Retinal pigment epithelial cell (primary cell): ENCODE measurements around the gene MEF2C.

Experiments
- DNase-seq: peaks from one replicate; pipeline ENCODE4 v3.0.0-alpha.2; 2010; ENCODE audit warnings: low read depth
- H3K4me3 ChIP-seq: 2 replicates; pipeline ENCODE4 v1.5.1; 2011; ENCODE audit warnings: mild to moderate bottlenecking, low read length, control low read depth, moderate library complexity
- TF ChIP-seq, protein P1 (sequence below): conservative IDR thresholded peaks from 2 replicates; pipeline ENCODE4 v1.5.1; 2011; ENCODE audit warnings: low read depth, low read length, control low read depth, inconsistent platforms

The MEF2C gene

DNA sequence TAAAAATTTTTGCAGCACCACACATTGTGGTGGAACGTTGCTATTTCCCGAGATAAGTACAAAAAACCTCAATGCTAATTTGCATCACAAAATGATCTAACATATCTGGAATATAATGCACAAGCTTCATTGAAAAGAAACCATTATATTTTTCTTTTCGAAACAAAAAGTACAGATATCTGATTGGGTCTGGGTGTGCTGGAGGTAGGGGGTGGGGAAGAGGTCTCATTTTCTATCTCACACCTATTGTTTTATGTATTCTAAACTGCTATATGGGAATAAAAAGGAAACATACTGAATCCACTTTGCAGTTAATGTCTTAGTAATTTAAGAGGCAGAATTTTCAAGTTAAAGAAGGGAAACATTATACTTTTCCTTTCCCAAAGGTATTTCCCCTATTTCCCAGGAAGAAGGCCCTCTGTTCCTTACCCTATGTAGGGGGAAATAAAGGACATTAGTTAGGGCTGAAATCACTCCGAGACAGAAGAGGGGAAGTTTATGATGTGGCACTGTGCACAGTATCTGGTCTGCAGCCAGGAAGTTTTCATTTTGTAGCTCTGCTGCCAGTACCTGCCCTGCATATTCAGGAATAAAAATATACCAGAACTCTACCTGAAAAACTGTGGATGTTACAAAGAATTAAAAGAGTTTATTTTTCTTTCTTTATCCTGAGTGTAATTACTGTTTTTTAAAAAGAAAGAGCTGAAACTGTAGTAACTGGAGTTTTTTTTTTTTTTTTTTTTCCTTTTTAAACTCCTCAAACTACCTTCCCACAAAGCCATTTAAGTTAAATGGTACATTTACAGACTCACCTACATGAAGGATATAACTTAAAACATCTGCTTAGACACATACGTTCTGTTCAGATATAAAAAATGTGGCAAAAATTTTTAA is 7.4 kb downstream of the MEF2C start:
- TF ChIP-seq, protein P1, sequence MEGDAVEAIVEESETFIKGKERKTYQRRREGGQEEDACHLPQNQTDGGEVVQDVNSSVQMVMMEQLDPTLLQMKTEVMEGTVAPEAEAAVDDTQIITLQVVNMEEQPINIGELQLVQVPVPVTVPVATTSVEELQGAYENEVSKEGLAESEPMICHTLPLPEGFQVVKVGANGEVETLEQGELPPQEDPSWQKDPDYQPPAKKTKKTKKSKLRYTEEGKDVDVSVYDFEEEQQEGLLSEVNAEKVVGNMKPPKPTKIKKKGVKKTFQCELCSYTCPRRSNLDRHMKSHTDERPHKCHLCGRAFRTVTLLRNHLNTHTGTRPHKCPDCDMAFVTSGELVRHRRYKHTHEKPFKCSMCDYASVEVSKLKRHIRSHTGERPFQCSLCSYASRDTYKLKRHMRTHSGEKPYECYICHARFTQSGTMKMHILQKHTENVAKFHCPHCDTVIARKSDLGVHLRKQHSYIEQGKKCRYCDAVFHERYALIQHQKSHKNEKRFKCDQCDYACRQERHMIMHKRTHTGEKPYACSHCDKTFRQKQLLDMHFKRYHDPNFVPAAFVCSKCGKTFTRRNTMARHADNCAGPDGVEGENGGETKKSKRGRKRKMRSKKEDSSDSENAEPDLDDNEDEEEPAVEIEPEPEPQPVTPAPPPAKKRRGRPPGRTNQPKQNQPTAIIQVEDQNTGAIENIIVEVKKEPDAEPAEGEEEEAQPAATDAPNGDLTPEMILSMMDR = no peak
- H3K4me3 ChIP-seq = no peak overlapping the region
- DNase-seq = no peak

DNA sequence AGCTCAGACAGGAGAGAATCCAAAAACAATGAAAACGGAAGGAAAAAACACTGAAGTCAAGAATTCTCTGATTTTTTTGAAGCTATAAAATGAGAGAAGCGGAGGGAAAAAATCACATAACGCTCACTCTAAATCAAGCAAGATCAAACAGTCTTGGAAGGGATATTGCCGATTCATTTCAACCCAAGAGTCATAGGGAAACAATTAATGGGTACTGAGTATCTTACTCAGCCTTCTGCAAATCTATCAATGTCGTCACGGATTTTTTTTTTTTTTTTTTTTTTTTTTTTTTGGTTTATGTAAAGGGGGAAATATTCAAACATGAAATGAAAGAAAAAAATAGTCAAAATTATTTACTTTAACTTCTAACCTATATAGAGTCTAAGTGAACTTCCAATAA is 9.5 kb downstream of the MEF2C start:
- no peak overlapping the region for H3K4me3 ChIP-seq
- DNase-seq = no peak
- TF ChIP-seq, protein P1 = no peak

DNA sequence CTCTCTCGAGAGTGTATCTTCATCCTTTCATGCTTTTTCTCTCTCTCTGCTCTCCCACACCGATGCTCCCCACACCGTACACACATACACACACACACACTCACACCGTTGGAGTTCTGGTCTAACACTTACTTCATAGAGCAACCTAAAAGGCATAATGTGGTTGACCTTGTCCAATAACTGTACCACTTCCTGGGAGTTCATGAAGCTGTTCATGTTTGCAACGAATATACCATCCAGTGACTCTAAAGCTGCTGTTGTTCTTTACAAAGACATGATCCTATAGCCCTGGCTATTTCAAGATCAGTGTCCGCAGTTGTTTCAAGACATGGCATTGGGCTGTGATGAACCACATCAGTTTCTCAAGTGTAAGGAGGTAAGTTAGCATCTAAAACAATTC is 10.0 kb downstream of the MEF2C start:
- no peak overlapping the region for H3K4me3 ChIP-seq
- TF ChIP-seq, protein P1 = no peak
- no peak for DNase-seq

DNA sequence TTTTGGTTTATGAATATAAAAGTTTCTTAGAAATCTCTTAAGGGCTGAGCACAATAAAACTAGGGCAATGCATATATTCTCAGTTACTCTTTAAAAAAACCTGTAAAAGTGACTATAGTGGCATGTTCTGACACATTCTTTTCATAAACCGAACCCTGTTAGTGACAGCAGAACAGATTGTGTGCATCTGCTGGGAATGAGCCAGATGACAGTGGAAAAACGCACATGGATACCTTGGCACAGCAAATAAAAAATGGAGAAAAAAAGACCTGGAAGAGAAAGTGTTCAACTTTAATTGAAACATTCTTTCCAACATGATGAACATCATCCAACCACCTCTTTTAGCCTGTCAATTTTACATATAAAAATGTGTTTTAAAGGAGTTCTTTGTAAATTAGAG is 12.7 kb downstream of the MEF2C start:
- no peak for DNase-seq
- no peak overlapping the region for H3K4me3 ChIP-seq
- TF ChIP-seq, protein P1 = no peak

DNA sequence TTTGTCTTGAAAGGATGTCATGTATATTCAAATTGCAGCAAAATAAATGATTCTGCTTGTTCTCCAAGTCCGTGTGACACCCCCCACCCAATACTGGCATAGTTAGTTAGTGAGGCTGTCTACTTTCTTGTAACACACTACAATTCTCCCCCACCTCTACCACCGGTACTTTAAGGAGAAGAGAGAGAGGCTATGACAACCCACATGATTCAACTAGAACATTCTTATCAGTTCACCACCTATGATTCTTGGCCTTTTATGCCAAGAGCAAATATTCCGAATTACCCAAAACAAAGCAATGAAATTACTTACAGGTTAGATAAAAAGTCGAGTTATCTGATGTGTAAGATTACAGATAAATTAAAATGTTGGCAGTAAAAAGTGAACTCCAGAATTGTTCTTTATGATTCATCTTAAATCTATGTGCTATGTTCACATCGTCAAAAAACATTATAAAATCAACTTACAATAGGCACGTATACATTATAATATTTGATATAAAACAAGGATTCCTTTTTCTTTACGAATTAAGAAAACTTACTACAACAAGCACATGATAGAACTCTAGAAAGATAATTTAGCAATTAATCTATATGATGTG is 14.4 kb downstream of the MEF2C start:
- H3K4me3 ChIP-seq = no peak overlapping the region
- DNase-seq = no peak
- TF ChIP-seq, protein P1 = no peak

DNA sequence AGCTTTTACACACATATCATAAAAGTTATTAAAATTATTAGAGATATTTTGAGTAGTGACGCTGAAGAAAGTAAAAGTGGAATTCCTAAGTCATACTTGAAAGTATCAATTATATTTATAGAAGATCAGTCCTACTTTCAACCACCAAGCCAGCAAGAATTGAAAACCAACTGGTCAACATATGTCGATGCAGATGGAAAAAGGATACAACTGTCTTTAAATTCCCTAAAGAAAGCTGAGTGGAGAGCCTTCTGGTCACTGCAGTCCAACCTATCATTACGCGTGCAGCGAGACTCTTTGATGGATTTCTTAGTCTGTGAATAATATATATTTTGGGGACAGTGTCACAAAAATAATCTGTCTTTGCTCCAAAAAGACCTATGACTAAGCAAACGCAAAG is 15.3 kb downstream of the MEF2C start:
- no peak overlapping the region for H3K4me3 ChIP-seq
- DNase-seq = no peak
- TF ChIP-seq, protein P1 = no peak

DNA sequence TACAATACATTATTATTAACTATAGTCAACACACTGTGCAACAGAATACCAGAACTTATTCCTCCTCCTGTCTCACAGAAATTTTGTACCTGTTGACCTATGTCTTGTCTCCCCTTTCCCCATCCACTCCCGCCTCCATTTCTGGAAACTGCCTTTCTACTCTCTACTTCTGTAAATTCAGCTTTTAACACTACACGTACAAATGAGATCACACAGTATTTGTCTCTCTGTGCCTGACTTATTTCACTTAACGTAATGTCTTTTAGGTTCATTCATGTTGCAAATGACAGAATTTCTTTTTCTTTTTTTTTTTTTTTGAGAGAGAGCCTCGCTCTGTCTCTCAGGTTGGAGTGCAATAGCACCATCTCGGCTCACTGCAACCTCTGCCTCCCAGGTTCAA is 19.5 kb downstream of the MEF2C start:
- H3K4me3 ChIP-seq = no peak overlapping the region
- no peak for DNase-seq
- TF ChIP-seq, protein P1 = no peak
